ENCODE measurements around the gene CDH13. TPM values are rescaled to one million over a fixed set of nuclear protein-coding genes. Genes with fewer than 3 reads are reported as not detected.

The CDH13 gene
- total RNA-seq, 1 donor from 2014 or later, result 2.3 TPM

DNA sequence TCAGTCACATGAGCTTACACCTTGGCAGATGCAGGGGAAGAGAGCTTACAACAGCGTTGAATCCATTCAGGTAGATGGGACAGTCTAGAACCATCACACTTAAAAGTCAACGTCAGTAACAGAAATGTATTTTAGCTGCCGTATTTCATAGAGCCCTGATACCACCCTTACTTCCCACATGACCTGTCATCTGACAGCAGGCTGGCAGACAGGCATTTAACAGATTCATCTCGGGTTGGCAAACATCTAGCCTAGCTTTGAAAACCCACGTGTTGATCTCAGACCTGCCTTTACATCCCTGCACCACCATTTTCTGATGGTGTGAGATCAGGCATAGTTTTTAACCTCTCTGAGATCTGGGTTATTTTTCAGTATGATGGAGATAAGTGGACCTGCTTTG is 1003.1 kb downstream of the CDH13 start:
- Mint-ChIP-seq H3K36me3 (ENCODE audit: low read depth, unreplicated experiment) (no peaks in the 10 kb centered on the region), H3K27ac (ENCODE audit: unreplicated experiment) (no peak overlapping the region), H3K27me3 (ENCODE audit: unreplicated experiment) (no peaks in the 10 kb centered on the region), H3K4me3 (ENCODE audit: unreplicated experiment) (no peak overlapping the region), H3K4me1 (ENCODE audit: unreplicated experiment) (peaks cover 2% of the 10 kb centered on the region), H3K9me3 (ENCODE audit: unreplicated experiment) (no peaks in the 10 kb centered on the region)
- DNase-seq (ENCODE audit: low spot score), result no peak
- TF ChIP-seq CTCF (IDR thresholded peaks at IDR 0.05; ENCODE audit: unreplicated experiment), result no peak

GRCh38 chr16:83630979-83631378 is 1004.2 kb downstream of the CDH13 start:
- Mint-ChIP-seq H3K36me3 (ENCODE audit: low read depth, unreplicated experiment) (no peaks in the 10 kb centered on the region), H3K27ac (ENCODE audit: unreplicated experiment) (no peak overlapping the region), H3K9me3 (ENCODE audit: unreplicated experiment) (no peaks in the 10 kb centered on the region), H3K4me1 (ENCODE audit: unreplicated experiment) (peaks cover 2% of the 10 kb centered on the region), H3K4me3 (ENCODE audit: unreplicated experiment) (no peak overlapping the region), H3K27me3 (ENCODE audit: unreplicated experiment) (no peaks in the 10 kb centered on the region)
- no peak for TF ChIP-seq CTCF (IDR thresholded peaks at IDR 0.05; ENCODE audit: unreplicated experiment)
- DNase-seq (ENCODE audit: low spot score), result no peak

DNA sequence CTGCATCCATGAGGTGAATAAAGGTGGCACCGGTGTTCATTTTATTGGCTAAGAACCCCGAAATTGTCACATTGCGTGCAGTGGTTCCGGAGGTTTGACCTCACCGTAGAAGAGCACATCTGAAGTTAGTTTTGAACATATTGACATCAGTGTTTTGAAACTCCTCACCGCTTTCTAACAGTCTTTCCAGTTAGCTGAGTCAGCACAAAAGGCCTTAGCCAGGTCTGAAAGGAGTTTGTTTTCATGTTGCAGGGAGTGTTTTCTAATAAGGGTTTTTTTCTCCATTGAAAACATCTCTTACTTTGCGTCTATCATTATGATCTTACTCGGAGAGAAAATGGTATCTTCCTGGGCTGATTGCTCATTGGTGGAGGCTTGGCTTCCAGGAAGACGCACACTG is 1006.5 kb downstream of the CDH13 start:
- no peak overlapping the region for H3K27ac Mint-ChIP-seq (ENCODE audit: unreplicated experiment)
- no peaks in the 10 kb centered on the region for H3K27me3 Mint-ChIP-seq (ENCODE audit: unreplicated experiment)
- H3K4me1 Mint-ChIP-seq (ENCODE audit: unreplicated experiment), result peaks cover 2% of the 10 kb centered on the region
- no peaks in the 10 kb centered on the region for H3K36me3 Mint-ChIP-seq (ENCODE audit: low read depth, unreplicated experiment)
- TF ChIP-seq CTCF (IDR thresholded peaks at IDR 0.05; ENCODE audit: unreplicated experiment), result no peak
- no peak overlapping the region for H3K4me3 Mint-ChIP-seq (ENCODE audit: unreplicated experiment)
- H3K9me3 Mint-ChIP-seq (ENCODE audit: unreplicated experiment), result no peaks in the 10 kb centered on the region
- no peak for DNase-seq (ENCODE audit: low spot score)

- Mint-ChIP-seq H3K27ac (ENCODE audit: unreplicated experiment) (no peak overlapping the region), H3K9me3 (ENCODE audit: unreplicated experiment) (no peaks in the 10 kb centered on the region), H3K36me3 (ENCODE audit: low read depth, unreplicated experiment) (no peaks in the 10 kb centered on the region), H3K4me1 (ENCODE audit: unreplicated experiment) (no peaks in the 10 kb centered on the region), H3K4me3 (ENCODE audit: unreplicated experiment) (no peak overlapping the region), H3K27me3 (ENCODE audit: unreplicated experiment) (peaks cover 2% of the 10 kb centered on the region)
- no peak for DNase-seq (ENCODE audit: low spot score)
- TF ChIP-seq CTCF (IDR thresholded peaks at IDR 0.05; ENCODE audit: unreplicated experiment), result no peak
Measured at GRCh38 chr16:83648347-83648746, 1021.6 kb downstream of the CDH13 start.

DNA sequence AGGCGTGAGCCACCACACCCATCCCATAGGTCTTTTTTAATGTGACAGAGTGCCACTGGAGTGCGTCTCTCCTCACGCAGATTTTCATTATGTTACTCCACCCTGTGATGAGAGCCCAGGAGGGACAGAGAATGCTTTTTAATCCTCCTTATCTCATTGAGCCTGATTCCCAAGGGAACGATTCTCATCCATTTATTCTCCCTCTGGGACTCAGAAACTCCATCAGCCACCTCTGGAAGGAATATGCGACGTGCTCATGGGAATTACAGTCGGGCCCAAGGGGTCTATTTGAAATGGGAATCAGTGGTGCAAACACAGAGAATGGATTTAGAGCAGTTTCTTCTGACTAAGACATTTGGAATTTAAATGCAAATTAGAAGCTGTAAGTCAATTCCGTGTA is 1025.1 kb downstream of the CDH13 start:
- no peaks in the 10 kb centered on the region for H3K27me3 Mint-ChIP-seq (ENCODE audit: unreplicated experiment)

More for the DNA sequence above, 1025.1 kb downstream of the CDH13 start:
- no peak for DNase-seq (ENCODE audit: low spot score)
- Mint-ChIP-seq H3K4me1 (ENCODE audit: unreplicated experiment) (no peaks in the 10 kb centered on the region), H3K27ac (ENCODE audit: unreplicated experiment) (no peak overlapping the region), H3K9me3 (ENCODE audit: unreplicated experiment) (no peaks in the 10 kb centered on the region), H3K36me3 (ENCODE audit: low read depth, unreplicated experiment) (no peaks in the 10 kb centered on the region), H3K4me3 (ENCODE audit: unreplicated experiment) (no peak overlapping the region)
- TF ChIP-seq CTCF (IDR thresholded peaks at IDR 0.05; ENCODE audit: unreplicated experiment), result no peak

Data from endothelial cell (in vitro differentiated cells).